Eye (tissue), 1 donor: ENCODE data around the gene NFIX.
"Not testable (repeated sequence)": the region's sequence is repeated elsewhere in the genome, so short reads cannot be mapped to it uniquely, and the experiment has no call there.

Experiments
- DNase-seq: peaks from one replicate; pipeline ENCODE4 v3.0.0-alpha.2; 2015

Gene NFIX

GRCh38 chr19:12959481-12959880 lies 35.8 kb upstream of the NFIX start:
- no peak for DNase-seq

DNA sequence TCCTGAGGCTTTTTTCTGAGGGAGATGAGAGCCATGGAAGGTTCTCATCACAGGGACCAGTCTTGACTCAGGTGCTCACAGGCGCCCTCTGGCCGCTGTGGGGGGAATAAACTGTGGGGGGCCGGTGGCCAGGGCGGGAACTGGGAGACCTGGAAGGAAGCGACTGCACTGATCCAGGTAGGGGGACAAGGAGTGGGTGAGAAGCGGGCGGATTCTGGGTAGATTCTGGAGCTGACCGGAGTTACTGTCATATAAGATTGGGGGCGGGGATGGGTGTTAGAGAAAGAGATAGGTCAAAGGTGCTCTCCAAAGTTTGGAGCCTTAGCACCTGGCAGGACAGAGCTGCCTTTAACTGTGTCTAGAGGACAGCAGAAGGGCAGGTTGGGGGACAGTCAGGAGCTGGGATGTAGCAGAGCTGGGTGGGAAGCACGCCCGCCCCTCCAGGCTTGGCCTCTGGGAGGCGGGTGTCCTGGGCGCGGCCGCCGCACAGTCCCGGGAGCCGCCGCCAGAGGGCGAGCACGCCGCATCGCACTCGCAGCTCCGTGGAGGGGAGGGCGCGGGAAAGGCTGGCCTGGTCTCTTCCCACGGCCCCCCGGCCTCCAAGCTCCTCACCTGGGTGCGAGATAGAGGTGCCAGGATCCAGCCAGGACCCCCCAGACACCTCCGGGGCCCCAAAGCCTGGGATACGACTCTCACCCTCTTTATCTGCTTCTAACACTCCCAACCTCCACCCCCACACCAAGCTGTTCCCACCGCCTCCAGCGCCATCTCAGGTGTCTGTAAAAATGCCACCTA lies 30.1 kb upstream of the NFIX start:
- peak; percentile 86 for DNase-seq

GRCh38 chr19:12965812-12966135 lies 29.5 kb upstream of the NFIX start:
- no peak for DNase-seq

DNA sequence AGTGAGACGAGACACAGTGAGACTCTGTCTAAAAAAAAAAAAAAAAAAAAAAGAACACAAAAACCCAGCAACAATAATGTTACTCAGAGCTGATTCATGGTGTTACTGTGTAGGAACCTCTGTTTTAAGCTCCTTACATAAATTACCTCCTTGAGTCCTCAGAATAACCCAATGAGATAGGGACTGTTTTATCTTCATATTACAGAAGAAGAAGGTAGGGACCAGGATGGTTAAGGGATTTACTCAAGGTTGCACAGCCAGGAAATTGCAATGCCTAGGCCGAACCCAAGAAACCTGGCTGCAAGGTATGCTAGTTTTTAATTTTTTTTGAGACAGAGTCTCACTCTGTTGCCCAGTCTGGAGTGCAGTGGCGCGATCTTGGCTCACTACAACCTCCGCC lies 27.4 kb upstream of the NFIX start:
- DNase-seq: no peak

DNA sequence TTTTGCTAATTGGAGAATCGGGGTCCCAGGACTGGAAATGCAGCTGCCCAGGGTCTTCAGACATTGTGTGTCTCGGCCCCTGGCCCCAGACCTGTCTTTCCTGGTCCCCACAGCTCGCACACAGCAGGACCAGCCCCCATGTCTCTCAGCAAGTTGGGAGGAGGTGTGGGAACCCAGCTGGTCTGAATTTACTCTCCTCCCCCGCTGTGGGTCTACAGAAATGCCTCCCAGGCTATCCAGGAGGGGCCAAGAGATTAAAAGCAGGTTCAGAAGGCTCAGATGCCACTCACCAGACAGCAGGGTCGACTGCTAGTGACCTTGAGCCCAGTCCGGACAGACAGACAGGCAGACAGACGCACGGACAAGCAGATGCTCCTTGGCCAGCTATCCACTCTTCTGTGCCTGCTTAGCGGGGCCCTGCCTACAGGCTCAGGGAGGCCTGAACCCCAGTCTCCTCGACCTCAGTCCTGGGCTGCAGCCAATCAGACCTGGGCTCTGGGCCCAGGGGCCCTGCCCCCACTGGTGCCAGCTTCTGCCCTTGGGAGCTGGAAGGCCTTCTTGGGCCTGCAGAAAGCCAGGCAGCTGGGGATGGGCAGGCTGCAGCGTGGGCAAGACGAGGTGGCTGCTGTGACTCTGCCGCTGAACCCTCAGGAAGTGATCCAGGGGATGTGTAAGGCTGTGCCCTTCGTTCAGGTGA lies 25.8 kb upstream of the NFIX start, which contains the start of gene DAND5:
TSS of gene DAND5 (plus strand) at position 285 of the 697 bp plus-strand sequence. CDS start at position 370, 85 bp downstream.
- DNase-seq: no peak

- DNase-seq: no peak
Measured at GRCh38 chr19:12970070-12970820, 25.0 kb upstream of the NFIX start.

DNA sequence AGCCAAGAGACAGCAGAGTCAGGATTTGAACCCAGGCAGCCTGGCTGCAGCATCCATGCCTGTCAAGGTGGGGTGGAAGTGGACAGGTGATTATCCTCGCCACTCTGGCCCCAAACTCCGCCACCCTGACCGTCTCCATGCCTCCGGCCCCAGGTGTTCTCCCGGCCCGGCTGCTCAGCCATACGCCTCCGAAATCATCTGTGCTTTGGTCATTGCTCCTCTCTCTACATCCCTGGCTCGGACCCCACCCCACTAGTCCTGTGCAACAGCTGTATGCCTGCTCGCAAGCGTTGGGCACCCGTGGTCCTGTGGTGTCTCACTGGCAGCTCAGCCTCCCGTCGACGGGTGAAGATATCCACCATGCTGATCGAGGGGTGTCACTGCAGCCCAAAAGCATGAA lies 22.0 kb upstream of the NFIX start:
- no peak for DNase-seq

DNA sequence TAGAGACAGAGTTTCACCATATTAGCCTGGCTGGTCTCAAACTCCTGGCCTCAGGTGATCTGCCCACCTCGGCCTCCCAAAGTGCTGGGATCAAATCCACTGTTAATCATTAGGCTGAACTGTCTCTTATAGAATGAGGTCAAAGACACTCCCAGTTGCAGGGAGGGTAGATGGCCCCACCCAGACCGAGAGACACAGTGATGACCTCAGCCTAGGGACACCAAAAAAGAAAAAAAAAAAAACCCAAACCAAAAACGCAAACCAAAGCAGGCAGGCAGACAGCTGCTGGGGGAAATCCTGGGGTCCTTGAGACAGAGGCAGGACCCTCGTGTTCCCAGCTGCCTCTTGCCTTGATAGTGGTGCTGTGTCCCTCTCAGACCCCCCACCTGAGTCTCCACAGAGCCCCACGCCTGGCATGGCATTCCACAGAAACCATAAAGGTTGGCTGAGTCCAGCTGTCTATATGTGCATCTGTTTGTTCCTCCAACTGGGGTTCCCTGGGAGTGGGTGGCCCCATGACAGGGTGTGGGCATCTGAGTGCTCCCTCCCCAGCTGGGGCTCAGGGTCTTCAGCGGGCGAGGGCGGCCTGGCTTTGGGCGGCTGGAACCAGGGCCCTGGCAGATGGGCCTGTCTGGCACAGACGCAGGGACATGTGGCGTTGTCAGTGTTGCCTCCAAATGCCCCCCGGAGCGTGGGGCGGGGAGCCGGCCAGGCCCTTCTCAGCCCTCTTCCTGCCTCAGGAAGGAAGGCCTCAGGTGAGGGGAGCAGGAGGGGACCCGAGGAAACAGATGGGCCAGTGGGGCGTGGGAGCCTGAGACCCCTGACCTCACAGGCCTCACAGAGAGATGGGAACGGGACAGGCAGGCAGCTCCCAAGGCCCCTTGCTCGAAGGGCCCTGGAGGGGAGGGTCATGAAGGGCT lies 20.7 kb upstream of the NFIX start:
- no peak for DNase-seq

DNA sequence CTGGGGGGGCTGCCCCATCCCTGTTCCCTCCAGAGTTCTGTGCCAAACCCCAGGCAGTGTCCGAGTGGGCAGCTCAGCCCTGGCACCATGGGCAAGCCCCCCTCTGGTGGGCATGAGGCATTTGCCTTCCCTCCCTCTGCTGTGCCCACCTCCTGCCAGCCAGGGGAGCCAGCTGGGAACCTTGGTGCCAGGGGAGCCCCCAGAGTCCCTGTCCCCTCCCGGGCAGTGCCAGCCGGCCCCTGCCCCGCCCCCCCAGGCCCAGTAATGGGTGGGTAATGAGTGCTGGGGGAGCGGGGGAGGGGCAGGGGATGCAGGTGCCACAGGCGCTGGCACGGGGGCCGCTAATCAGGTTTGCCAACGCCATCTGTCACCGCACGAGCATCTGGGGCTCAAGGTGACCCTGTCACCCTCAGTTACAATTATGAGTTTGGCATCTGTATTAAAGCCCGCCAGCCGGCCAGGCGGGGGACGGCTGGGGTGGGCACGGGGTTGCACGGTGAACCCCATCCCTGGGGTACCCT lies 20.0 kb upstream of the NFIX start:
- no peak for DNase-seq

DNA sequence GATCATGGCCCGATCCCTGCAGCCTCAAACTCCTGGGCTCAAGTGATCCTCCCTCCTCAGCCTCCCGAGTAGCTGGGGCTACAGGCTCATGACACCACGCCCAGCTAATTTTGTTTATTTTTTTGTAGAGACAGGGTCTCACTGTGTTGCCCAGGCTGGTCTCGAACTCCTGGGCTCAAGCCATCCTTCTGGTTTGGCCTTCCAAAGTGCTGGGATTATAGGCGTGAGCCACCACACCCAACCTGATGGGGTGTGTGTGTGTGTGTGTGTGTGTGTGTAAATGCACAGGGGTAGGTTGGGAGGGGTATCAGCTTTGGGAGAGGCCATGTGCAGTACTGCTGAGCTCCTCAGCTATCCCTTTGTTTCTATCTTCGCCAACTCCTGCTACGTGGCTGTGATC lies 19.2 kb upstream of the NFIX start:
- DNase-seq: not testable (repeated sequence)

DNA sequence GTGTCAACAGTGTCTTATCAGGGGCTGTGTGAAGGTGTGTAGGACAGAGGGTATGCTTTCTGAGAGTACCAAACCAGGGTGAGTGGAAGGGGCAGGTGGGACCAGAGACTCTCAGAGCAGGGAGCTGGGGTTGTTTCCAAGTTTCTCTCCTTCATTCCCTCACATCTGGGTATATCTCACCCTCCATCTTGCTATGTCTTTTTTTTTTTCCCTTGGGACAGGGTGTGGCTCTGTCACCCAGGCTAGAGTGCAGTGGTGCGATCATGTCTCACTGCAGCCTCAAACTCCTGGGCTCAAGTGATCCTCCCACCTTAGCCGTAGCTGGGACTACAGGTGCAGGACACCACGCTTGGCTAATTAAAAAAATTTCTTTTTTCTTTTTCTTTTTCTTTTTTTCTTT lies 15.3 kb upstream of the NFIX start:
- DNase-seq: no peak

GRCh38 chr19:12982648-12983047 lies 12.6 kb upstream of the NFIX start:
- DNase-seq: no peak

DNA sequence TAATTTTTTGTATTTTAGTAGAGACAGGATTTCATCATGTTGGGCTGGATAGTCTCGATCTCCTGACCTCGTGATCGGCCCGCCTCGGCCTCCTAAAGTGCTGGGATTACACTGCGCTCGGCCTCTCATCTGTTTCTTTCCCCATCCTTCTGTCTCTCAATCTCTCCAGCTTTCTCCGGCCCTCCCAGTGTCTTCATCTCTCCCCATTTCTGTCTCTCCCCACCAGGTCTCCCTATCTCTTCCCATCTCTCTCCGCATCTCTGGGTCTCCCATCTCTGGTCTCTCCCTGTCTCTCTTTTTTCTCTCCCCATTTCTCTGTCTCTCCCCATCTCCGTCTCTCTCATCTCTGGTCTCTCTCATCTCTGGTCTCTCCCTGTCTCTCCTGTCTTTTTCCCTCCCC lies 12.2 kb upstream of the NFIX start:
- DNase-seq: no peak

GRCh38 chr19:12983542-12984142 lies 11.6 kb upstream of the NFIX start:
- peak; percentile 91 for DNase-seq

- no peak for DNase-seq
Measured at GRCh38 chr19:12984143-12984627, 11.1 kb upstream of the NFIX start.

- DNase-seq: peak; percentile 37
Measured at GRCh38 chr19:12984683-12985048, 10.6 kb upstream of the NFIX start.

DNA sequence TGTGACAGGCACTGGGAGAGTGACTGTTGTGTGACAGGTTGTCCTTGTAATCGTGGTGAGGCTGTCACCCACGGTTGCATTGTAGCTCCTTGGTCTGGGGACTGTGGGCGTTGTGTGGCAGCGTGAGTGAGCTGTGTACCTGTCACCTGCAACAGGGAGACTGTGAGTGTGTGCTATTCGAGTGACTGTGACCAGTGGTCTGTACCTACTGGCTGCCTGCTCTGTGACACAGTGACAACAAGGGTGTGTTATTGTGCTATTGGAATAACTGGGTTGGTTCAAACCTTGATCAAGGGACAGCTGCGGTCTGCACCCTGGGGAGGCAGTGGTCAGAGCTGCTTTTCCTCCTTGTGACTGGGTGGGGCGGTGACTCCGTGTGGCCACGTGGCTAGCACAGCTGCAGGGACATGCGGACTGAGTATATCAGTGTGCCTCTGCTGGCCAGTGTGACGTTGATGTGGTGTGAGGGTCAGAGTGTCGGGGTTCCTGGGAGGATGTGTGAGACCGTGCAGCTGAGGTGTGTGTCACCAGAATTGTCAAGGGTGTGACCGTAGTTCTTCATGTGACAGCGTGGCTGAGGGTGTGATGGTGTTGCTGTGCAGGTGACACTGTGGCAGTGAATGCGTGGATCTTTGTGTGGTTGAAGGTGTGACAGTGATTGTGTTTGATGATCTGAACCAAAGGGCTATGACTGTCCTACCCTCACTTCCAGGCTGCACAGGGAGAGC lies 10.1 kb upstream of the NFIX start:
- peak; percentile 69 for DNase-seq

- no peak for DNase-seq
Measured at GRCh38 chr19:12986726-12987125, 8.5 kb upstream of the NFIX start.

DNA sequence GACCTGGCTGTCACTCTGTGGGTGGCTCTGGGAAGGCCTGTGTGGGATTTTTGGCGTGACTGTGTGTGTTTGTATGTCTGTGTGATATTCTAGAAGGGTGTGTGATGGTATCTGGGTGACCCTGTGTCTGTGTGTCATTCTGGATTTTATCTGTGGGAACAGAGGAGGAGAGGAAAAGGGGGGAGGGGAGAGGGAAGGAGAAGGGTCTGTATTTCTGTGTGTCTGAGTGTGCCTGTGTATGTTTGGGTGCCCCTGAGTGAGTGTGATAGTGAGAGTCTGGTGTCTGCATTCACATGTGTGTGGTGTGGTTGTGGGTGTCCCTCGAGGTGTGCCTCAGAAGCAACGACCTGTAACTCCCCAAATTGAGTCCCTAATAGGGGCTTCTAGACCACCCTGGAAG lies 8.1 kb upstream of the NFIX start:
- DNase-seq: no peak

- DNase-seq: no peak
Measured at GRCh38 chr19:12987781-12988180, 7.5 kb upstream of the NFIX start.

DNA sequence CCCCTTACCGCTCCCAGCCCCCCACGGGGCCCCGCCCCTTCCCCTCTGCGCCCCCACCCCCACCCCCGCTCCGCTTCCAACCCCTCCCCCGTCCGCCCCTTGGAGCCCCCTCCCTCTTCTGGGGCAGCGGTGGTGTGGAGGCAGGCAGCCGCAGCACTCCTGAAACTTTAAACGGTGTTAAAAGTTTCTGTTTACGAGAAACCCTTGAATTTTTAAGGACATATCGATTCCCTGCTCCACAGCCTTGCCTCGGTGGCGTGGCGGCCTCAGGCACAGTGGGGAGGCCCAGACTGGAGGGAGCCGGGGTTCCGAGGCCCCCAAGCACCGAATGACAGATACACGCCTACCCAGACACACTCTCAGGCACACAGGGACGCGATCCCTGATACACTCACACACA lies 4.8 kb upstream of the NFIX start:
- DNase-seq: no peak
